ENCODE results near the gene CNDP2.
"Not testable (repeated sequence)": the region's sequence is repeated elsewhere in the genome, so short reads cannot be mapped to it uniquely, and the experiment has no call there.

Gene CNDP2

DNA sequence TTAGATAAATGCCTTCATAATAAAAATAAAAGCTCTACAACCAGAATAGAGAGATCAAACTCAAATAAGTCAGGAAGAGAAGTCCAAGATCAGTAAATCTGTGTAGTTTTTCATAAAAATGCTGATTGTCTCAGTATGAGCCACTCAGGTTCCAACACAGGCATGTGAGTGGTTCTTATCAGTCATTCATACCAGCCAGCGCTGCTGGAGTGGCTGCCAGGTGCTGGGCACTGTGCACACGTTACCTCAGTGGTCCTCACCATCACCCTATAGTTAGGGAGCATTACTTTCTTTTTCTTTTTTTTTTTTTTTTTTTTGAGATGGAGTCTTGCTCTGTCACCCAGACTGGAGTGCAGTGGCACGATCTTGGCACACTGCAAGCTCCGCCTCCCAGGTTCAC is 61.9 kb downstream of the CNDP2 start:
- Histone ChIP-seq H3K4me2 (ENCODE audit: low read depth, low read length) (no peak overlapping the region), H4K20me1 (ENCODE audit: insufficient read depth, low read length) (no peaks in the 10 kb centered on the region), H3K9ac (ENCODE audit: low read length) (no peak overlapping the region)

DNA sequence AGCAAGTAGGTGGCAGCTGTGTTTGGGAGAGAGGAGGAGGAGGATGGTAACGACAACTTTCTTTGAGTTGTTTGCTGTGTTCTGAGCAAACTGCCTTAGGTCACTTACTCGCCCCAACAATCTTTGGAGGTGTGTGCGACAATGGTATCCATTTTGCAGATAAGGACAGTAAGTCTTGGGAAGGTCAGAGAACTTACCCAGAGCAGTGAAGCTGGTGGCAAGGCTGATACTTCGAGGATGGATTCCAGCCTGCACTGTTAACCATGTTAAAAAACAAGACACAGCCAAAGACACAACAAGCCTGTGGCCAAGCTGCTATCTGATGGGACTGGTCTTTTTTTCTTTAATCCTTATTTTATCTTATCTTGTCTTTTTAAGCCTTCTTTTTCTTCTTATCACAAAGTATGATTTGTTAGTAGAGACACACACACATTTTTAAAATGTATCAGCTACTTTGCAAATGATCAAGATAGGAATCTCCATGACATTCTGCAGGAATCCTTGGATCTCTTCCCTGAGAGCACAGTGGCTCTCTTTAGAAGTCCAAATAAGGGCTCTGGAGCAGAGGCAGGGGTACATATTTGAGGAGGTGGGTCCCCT is 66.1 kb downstream of the CNDP2 start:
- DNase-seq, result no peak
- no peak overlapping the region for H3K9ac ChIP-seq (ENCODE audit: low read length)
- no peaks in the 10 kb centered on the region for H3K9me3 ChIP-seq (replicated peaks; ENCODE audit: insufficient read depth, low read length)
- H4K20me1 ChIP-seq (ENCODE audit: insufficient read depth, low read length), result no peaks in the 10 kb centered on the region
- TF ChIP-seq EZH2 (optimal IDR thresholded peaks at IDR 0.05; ENCODE audit: low read depth, low read length), result no peak
- TF ChIP-seq, protein P1, sequence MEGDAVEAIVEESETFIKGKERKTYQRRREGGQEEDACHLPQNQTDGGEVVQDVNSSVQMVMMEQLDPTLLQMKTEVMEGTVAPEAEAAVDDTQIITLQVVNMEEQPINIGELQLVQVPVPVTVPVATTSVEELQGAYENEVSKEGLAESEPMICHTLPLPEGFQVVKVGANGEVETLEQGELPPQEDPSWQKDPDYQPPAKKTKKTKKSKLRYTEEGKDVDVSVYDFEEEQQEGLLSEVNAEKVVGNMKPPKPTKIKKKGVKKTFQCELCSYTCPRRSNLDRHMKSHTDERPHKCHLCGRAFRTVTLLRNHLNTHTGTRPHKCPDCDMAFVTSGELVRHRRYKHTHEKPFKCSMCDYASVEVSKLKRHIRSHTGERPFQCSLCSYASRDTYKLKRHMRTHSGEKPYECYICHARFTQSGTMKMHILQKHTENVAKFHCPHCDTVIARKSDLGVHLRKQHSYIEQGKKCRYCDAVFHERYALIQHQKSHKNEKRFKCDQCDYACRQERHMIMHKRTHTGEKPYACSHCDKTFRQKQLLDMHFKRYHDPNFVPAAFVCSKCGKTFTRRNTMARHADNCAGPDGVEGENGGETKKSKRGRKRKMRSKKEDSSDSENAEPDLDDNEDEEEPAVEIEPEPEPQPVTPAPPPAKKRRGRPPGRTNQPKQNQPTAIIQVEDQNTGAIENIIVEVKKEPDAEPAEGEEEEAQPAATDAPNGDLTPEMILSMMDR (IDR thresholded peaks at IDR 0.05; ENCODE audit: low read length), result no peak
- no peak for TF ChIP-seq EZH2phosphoT487 (IDR thresholded peaks at IDR 0.05; ENCODE audit: low read length)
- H3K4me3 ChIP-seq (ENCODE audit: low read length), result no peak overlapping the region
- no peaks in the 10 kb centered on the region for H3K36me3 ChIP-seq (replicated peaks; ENCODE audit: insufficient read depth, low read length)
- no peak overlapping the region for H3K27ac ChIP-seq (ENCODE audit: low read length)
- no peaks in the 10 kb centered on the region for H3F3A ChIP-seq (ENCODE audit: insufficient read depth, low read length)
- H3K4me2 ChIP-seq (ENCODE audit: low read depth, low read length), result no peak overlapping the region
- no peaks in the 10 kb centered on the region for H3K79me2 ChIP-seq (ENCODE audit: low read length)
- no peak overlapping the region for H2AFZ ChIP-seq (ENCODE audit: low read length)
- H3K27me3 ChIP-seq (replicated peaks; ENCODE audit: insufficient read depth, low read length), result no peaks in the 10 kb centered on the region
- no peaks in the 10 kb centered on the region for H3K9me2 ChIP-seq (replicated peaks; ENCODE audit: insufficient read depth, low read length)
- H3K4me1 ChIP-seq (ENCODE audit: low read length), result no peaks in the 10 kb centered on the region

More for the DNA sequence above, 61.9 kb downstream of the CNDP2 start:
- H3K36me3 ChIP-seq (replicated peaks; ENCODE audit: insufficient read depth, low read length), result no peaks in the 10 kb centered on the region
- H3K27ac ChIP-seq (ENCODE audit: low read length), result no peak overlapping the region
- no peaks in the 10 kb centered on the region for H3K9me2 ChIP-seq (replicated peaks; ENCODE audit: insufficient read depth, low read length)
- no peaks in the 10 kb centered on the region for H3K79me2 ChIP-seq (ENCODE audit: low read length)
- H3K27me3 ChIP-seq (replicated peaks; ENCODE audit: insufficient read depth, low read length), result no peaks in the 10 kb centered on the region
- TF ChIP-seq EZH2phosphoT487 (IDR thresholded peaks at IDR 0.05; ENCODE audit: low read length) (no peak), EZH2 (optimal IDR thresholded peaks at IDR 0.05; ENCODE audit: low read depth, low read length) (no peak)
- no peaks in the 10 kb centered on the region for H3F3A ChIP-seq (ENCODE audit: insufficient read depth, low read length)
- H2AFZ ChIP-seq (ENCODE audit: low read length), result no peak overlapping the region
- H3K4me3 ChIP-seq (ENCODE audit: low read length), result no peak overlapping the region
- H3K9me3 ChIP-seq (replicated peaks; ENCODE audit: insufficient read depth, low read length), result no peaks in the 10 kb centered on the region
- no peaks in the 10 kb centered on the region for H3K4me1 ChIP-seq (ENCODE audit: low read length)
- DNase-seq, result no peak

DNA sequence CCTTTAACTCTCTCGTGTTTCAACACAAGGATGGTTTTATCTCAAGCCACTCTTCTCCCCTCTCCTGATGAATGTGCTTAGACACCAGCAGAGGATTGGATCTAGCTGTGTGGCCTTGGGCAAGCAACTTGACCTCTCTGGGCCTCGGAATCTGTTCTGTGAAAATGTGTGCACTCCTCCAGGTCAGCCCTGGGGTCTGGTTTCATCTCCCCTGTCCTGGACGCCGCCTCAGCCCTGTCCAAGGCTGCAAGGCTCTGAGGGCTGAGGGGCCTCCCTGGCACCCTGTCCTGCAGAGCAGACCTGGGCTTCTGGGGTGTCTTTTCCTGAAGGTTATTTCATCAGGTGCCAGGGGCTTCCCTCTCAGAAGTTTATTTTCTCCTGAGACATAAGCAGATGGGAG is 66.6 kb downstream of the CNDP2 start:
- Histone ChIP-seq H3K36me3 (replicated peaks; ENCODE audit: insufficient read depth, low read length) (no peaks in the 10 kb centered on the region), H3K27ac (ENCODE audit: low read length) (no peak overlapping the region), H3K27me3 (replicated peaks; ENCODE audit: insufficient read depth, low read length) (no peaks in the 10 kb centered on the region), H3K4me2 (ENCODE audit: low read depth, low read length) (no peak overlapping the region), H3K9me2 (replicated peaks; ENCODE audit: insufficient read depth, low read length) (no peaks in the 10 kb centered on the region), H3K4me1 (ENCODE audit: low read length) (no peaks in the 10 kb centered on the region), H3K4me3 (ENCODE audit: low read length) (no peak overlapping the region), H4K20me1 (ENCODE audit: insufficient read depth, low read length) (no peaks in the 10 kb centered on the region), H3K79me2 (ENCODE audit: low read length) (no peaks in the 10 kb centered on the region), H3K9me3 (replicated peaks; ENCODE audit: insufficient read depth, low read length) (no peaks in the 10 kb centered on the region), H3F3A (ENCODE audit: insufficient read depth, low read length) (no peaks in the 10 kb centered on the region), H3K9ac (ENCODE audit: low read length) (no peak overlapping the region), H2AFZ (ENCODE audit: low read length) (no peak overlapping the region)
- TF ChIP-seq EZH2 (optimal IDR thresholded peaks at IDR 0.05; ENCODE audit: low read depth, low read length), result no peak
- no peak for TF ChIP-seq EZH2phosphoT487 (IDR thresholded peaks at IDR 0.05; ENCODE audit: low read length)
- TF ChIP-seq, protein P1 (IDR thresholded peaks at IDR 0.05; ENCODE audit: low read length), result no peak
- no peak for DNase-seq

DNA sequence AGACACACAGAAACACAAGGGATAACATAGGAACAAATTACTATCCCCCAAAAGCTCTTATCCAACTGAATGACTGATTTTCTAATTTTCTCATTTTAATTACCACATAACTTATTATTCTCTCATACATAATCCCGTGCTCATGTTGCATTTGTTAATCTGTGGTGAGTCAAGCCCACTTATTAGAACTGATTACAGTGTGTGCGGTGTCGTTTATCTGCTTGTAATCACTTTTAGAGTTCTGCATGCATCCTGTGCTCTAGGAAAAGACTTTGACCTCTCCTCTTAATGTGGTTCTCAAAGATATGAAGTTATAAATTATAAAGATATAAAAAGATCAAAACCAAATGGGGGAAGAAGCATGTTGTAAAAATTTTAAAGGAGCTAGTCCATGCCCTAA is 67.8 kb downstream of the CNDP2 start:
- H3K79me2 ChIP-seq (ENCODE audit: low read length), result no peaks in the 10 kb centered on the region
- H3K27ac ChIP-seq (ENCODE audit: low read length), result no peak overlapping the region
- H4K20me1 ChIP-seq (ENCODE audit: insufficient read depth, low read length), result no peaks in the 10 kb centered on the region
- no peak overlapping the region for H3K4me2 ChIP-seq (ENCODE audit: low read depth, low read length)
- no peak overlapping the region for H2AFZ ChIP-seq (ENCODE audit: low read length)
- no peaks in the 10 kb centered on the region for H3K9me2 ChIP-seq (replicated peaks; ENCODE audit: insufficient read depth, low read length)
- H3K9me3 ChIP-seq (replicated peaks; ENCODE audit: insufficient read depth, low read length), result no peaks in the 10 kb centered on the region
- no peaks in the 10 kb centered on the region for H3K36me3 ChIP-seq (replicated peaks; ENCODE audit: insufficient read depth, low read length)
- H3K9ac ChIP-seq (ENCODE audit: low read length), result no peak overlapping the region
- no peak overlapping the region for H3K4me3 ChIP-seq (ENCODE audit: low read length)
- H3F3A ChIP-seq (ENCODE audit: insufficient read depth, low read length), result no peaks in the 10 kb centered on the region
- DNase-seq, result no peak
- H3K4me1 ChIP-seq (ENCODE audit: low read length), result no peaks in the 10 kb centered on the region
- TF ChIP-seq, protein P1 (IDR thresholded peaks at IDR 0.05; ENCODE audit: low read length), result no peak
- TF ChIP-seq EZH2phosphoT487 (IDR thresholded peaks at IDR 0.05; ENCODE audit: low read length), result no peak
- no peak for TF ChIP-seq EZH2 (optimal IDR thresholded peaks at IDR 0.05; ENCODE audit: low read depth, low read length)
- H3K27me3 ChIP-seq (replicated peaks; ENCODE audit: insufficient read depth, low read length), result no peaks in the 10 kb centered on the region

DNA sequence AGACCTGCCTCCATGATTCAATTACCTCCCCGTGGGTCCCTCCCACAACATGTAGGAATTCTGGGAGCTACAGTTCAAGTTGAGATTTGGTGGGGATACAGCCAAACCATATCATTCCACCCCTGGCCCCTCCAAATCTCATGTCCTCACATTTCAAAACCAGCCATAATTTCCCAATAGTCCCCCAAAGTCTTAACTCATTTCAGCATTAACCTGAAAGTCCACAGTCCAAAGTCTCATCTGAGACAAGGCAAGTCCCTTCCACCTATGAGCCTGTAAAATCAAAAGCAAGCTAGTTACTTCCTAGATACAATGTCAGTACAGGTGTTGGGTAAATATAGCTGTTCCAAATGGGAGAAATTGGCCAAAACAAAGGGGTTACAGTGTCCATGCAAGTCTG is 69.0 kb downstream of the CNDP2 start:
- not testable (repeated sequence) for H3K36me3 ChIP-seq (replicated peaks; ENCODE audit: insufficient read depth, low read length); H2AFZ ChIP-seq (ENCODE audit: low read length); H3F3A ChIP-seq (ENCODE audit: insufficient read depth, low read length); H3K9me2 ChIP-seq (replicated peaks; ENCODE audit: insufficient read depth, low read length); H3K4me1 ChIP-seq (ENCODE audit: low read length); DNase-seq; H3K9ac ChIP-seq (ENCODE audit: low read length); H3K9me3 ChIP-seq (replicated peaks; ENCODE audit: insufficient read depth, low read length); H3K4me3 ChIP-seq (ENCODE audit: low read length); H3K27me3 ChIP-seq (replicated peaks; ENCODE audit: insufficient read depth, low read length); H3K27ac ChIP-seq (ENCODE audit: low read length); H4K20me1 ChIP-seq (ENCODE audit: insufficient read depth, low read length); H3K4me2 ChIP-seq (ENCODE audit: low read depth, low read length); H3K79me2 ChIP-seq (ENCODE audit: low read length)

Measured in MM.1S (cell line).